Iris pigment epithelial cell (primary cell): ENCODE results near the gene SFN.

Source experiments
- DNase-seq: peaks from one replicate; pipeline ENCODE4 v3.0.0-alpha.2; 2011; ENCODE audit warnings: low read depth

SFN gene

DNA sequence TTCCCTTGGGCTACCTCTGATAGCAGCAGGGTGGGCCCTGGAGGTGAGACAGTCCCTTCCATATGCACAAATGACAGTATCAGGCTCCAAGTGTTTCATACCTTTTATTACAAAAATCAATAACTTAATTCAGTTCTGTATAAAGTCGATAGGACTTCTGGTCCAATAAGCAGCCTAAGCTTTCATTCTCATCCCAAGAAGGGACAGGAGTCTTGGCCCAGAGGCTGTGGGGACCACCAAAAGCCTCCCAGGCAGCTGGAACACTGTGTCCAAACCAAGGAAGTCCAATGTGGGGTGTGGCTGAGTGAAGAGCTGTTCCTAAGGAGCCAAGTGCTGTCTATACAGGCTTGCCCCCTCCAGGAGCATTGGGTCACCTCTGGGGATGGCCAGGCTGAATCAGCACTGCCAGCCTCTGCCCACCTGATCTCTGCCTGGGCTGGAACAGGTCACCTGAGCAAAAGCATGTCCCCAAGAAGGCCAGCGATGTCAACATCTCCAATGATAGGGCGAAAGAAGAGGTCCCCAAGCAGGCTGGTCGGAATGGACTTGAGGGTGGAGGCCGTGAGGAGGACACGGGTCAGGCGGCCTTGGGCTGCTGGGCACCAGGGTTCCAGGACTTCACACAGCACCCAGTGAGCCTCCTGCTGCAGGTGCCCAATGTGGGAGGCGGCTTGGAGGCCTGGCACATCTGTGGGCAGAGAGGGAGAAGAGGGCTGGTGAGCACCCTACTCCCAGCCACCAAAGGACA, 48.6 kb downstream of the SFN start:
- no peak for DNase-seq

DNA sequence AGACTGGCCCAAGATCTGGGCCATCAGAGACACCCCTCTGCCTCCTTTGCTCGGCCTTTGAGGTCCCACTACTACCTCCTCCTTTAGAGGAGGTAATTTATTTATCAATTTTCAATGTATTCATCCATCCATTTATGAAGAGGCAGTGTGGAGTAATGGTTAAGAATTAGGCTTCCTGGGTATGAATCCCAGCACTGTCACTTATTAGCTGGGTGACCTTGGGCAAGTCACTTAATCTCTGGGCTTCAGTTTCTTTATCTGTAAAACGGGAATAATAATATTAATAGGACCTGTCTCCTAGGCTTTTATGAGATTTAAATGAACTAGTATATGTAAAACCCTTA, 49.2 kb downstream of the SFN start:
- no peak for DNase-seq

DNA sequence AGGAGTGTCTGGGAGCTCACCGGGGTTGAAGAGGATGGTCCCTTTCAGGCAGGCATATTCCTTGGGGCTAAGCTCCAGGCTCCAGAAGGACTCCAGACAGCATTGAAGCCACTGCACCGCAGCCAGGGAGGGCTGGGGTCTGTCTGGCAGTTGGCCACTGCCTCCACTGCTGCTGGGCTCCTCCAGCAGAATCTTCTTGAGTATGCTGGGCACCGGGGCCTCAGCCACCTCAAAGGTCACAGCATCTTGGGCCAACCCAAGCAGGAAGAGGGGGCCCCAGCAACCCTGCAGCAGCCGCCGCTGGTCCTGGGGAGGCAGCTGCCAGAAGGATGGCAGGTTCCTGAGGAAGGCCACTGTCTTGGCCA, 50.4 kb downstream of the SFN start:
- no peak for DNase-seq
